Activated gamma-delta T cell treated with anti-CD3 and anti-CD28 coated beads, Interleukin-2, amount 50 U/mL, for 16 hours (primary cell): ENCODE measurements around the gene NFIX.

ENCODE experiments used
- DNase-seq: peaks from one replicate; pipeline ENCODE4 v3.0.0-alpha.2; 2020; ENCODE audit warnings: low read depth

The NFIX gene

GRCh38 chr19:13130886-13131490 is 135.7 kb downstream of the NFIX start:
- DNase-seq, result no peak

DNA sequence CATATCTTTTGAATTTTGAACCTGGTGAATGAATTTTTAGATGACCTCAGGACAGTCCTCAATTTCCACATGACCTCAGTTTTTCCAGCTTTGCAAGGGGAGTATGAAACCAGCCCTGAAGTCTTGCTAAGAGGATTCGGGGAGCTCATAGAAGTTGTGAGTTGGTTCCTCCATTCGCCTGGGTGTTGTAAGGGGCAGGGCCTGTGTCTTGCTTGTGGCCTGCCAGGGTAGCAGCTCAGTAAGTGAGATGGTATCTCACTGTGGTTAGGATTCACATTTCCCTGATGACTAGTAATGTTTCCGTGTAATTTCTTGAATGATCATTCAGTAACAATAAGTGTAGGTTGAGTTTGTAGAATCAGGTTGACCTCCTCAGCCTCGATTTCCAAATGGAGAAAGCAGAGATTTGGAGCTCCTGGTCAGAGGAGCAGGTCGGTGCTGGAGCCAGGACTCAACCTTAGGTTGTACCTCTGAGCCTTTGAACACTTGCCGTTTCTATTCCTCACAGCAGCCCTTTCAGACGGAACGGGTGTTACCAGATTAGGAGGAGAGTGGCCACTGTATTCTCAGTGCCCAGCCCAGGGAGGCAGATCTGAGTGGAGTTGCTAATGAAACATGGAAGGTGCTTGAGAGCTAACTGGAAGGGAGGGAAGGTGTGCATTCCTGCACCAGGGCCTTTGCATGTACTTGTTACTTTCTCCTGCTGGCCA is 137.4 kb downstream of the NFIX start:
- peak; percentile 36 for DNase-seq

- DNase-seq, result no peak
Measured at GRCh38 chr19:13133241-13133870, 138.1 kb downstream of the NFIX start.

- no peak for DNase-seq
Measured at GRCh38 chr19:13134626-13135025, 139.4 kb downstream of the NFIX start.

DNA sequence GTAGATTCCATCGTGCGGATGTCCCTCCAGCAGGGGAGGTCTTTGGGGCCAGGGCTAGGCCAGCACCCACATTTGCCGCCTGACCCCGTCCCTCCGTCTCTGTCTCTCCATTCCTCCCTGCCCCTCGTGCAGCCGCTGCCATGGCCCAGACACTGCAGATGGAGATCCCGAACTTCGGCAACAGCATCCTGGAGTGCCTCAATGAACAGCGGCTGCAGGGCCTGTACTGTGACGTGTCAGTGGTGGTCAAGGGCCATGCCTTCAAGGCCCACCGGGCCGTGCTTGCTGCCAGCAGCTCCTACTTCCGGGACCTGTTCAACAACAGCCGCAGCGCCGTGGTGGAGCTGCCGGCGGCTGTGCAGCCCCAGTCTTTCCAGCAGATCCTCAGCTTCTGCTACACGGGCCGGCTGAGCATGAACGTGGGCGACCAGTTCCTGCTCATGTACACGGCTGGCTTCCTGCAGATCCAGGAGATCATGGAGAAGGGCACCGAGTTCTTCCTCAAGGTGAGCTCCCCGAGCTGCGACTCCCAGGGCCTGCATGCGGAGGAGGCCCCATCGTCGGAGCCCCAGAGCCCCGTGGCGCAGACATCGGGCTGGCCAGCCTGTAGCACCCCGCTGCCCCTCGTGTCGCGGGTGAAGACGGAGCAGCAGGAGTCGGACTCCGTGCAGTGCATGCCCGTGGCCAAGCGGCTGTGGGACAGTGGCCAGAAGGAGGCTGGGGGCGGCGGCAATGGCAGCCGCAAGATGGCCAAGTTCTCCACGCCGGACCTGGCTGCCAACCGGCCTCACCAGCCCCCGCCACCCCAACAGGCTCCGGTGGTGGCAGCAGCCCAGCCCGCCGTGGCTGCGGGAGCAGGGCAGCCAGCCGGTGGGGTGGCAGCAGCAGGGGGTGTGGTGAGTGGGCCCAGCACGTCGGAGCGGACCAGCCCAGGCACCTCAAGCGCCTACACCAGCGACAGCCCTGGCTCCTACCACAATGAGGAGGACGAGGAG is 140.1 kb downstream of the NFIX start:
- no peak for DNase-seq

GRCh38 chr19:13137290-13137794 is 142.1 kb downstream of the NFIX start:
- DNase-seq, result no peak

- no peak for DNase-seq
Measured at GRCh38 chr19:13138171-13138915, 143.1 kb downstream of the NFIX start.

GRCh38 chr19:13138916-13139198 is 143.6 kb downstream of the NFIX start:
- DNase-seq, result no peak

- DNase-seq, result no peak
Measured at GRCh38 chr19:13139633-13140311, 144.5 kb downstream of the NFIX start.

- no peak for DNase-seq
Measured at GRCh38 chr19:13146763-13147563, 151.7 kb downstream of the NFIX start.
